GM18519 (cell line): Measurements from ENCODE around the gene NELFB.

ENCODE experiments used
- ATAC-seq: cut with Tn5 transposase; IDR thresholded peaks from one replicate; pipeline ENCODE4 v1.9.1; 2021; ENCODE audit warnings: mild to moderate bottlenecking, moderate library complexity; ENCODE audit not compliant: unreplicated experiment, low FRiP score

Gene NELFB

GRCh38 chr9:137301081-137301947 lies 46.2 kb downstream of the NELFB start:
- ATAC-seq = peak; percentile 12

- peak; percentile 55 for ATAC-seq
Measured at GRCh38 chr9:137302118-137302448, 47.0 kb downstream of the NELFB start, which contains the start of gene NRARP. TSS of gene NRARP (minus strand) at chr9:137302271. CDS start at chr9:137301928, 343 bp downstream.

- ATAC-seq = peak; percentile 34
Measured at GRCh38 chr9:137302449-137303150, 47.5 kb downstream of the NELFB start.

- ATAC-seq = no peak
Measured at GRCh38 chr9:137303151-137303892, 48.2 kb downstream of the NELFB start.

- ATAC-seq = no peak
Measured at GRCh38 chr9:137303893-137304382, 48.8 kb downstream of the NELFB start.

- ATAC-seq = no peak
Measured at GRCh38 chr9:137304383-137305059, 49.4 kb downstream of the NELFB start.

- ATAC-seq = no peak
Measured at GRCh38 chr9:137305060-137305797, 50.1 kb downstream of the NELFB start.

- ATAC-seq = no peak
Measured at GRCh38 chr9:137305798-137306065, 50.6 kb downstream of the NELFB start.

- no peak for ATAC-seq
Measured at GRCh38 chr9:137306066-137306849, 51.1 kb downstream of the NELFB start.

- no peak for ATAC-seq
Measured at GRCh38 chr9:137306850-137307254, 51.7 kb downstream of the NELFB start.

- no peak for ATAC-seq
Measured at GRCh38 chr9:137307255-137308056, 52.3 kb downstream of the NELFB start.

GRCh38 chr9:137308057-137308619 lies 53.0 kb downstream of the NELFB start:
- no peak for ATAC-seq

- ATAC-seq = no peak
Measured at GRCh38 chr9:137309368-137310188, 54.5 kb downstream of the NELFB start.

GRCh38 chr9:137310189-137311052 lies 55.3 kb downstream of the NELFB start:
- ATAC-seq = no peak

- no peak for ATAC-seq
Measured at GRCh38 chr9:137311171-137311985, 56.3 kb downstream of the NELFB start.
